ENCODE results near the gene SLC12A7. TPM values are rescaled to one million over a fixed set of nuclear protein-coding genes. Genes with fewer than 3 reads are reported as not detected.

The SLC12A7 gene
- total RNA-seq, 1 experiment from 2014 or later: 48.2 TPM

GRCh38 chr5:1100664-1101574, 10.9 kb downstream of the SLC12A7 start:
- intact Hi-C loops (cut with micrococcal nuclease): no loop called here
- CTCF ChIA-PET: no interaction called here

GRCh38 chr5:1099926-1100663, 11.8 kb downstream of the SLC12A7 start:
- no peak for DNase-seq
- Histone ChIP-seq H3K4me3 (ENCODE audit: low read length) (no peak overlapping the region), H2AFZ (ENCODE audit: low read length) (no peak overlapping the region), H3F3A (ENCODE audit: low read length, unreplicated experiment) (no peaks in the 10 kb centered on the region), H3K9ac (ENCODE audit: low read length) (no peak overlapping the region), H3K36me3 (ENCODE audit: low read depth, low read length) (peaks cover 9% of the 10 kb centered on the region; the same call in 1 of the 2 replicates), H3K4me1 (ENCODE audit: insufficient read depth, low read length) (no peaks in the 10 kb centered on the region), H4K20me1 (ENCODE audit: low read length) (peaks cover 85% of the 10 kb centered on the region), H3K27ac (ENCODE audit: low read length) (no peak overlapping the region), H3K9me3 (ENCODE audit: low read length) (no peaks in the 10 kb centered on the region), H3K4me2 (ENCODE audit: low read length) (no peak overlapping the region), H3K9me2 (replicated peaks; ENCODE audit: low read length) (no peaks in the 10 kb centered on the region), H3K27me3 (ENCODE audit: low read length) (no peaks in the 10 kb centered on the region), H3K79me2 (ENCODE audit: low read length) (peaks cover 61% of the 10 kb centered on the region)
- ATAC-seq: no peak
- no TSS peak for BruUV-seq (replicated peaks)
- POLR2A ChIA-PET (ENCODE audit: unreplicated experiment): no interaction called here
- CTCF ChIA-PET: no interaction called here
- intact Hi-C loops (cut with micrococcal nuclease): no loop called here
- TF ChIP-seq CTCF (conservative IDR thresholded peaks at IDR 0.05; ENCODE audit: low read depth, low read length) (no peak), EZH2 (IDR thresholded peaks at IDR 0.05; ENCODE audit: low read length, unreplicated experiment) (no peak), EZH2phosphoT487 (IDR thresholded peaks at IDR 0.05; ENCODE audit: borderline replicate concordance, low read length) (no peak)

More at GRCh38 chr5:1100664-1101574, 10.9 kb downstream of the SLC12A7 start:
- POLR2A ChIA-PET (ENCODE audit: unreplicated experiment): no interaction called here
- ATAC-seq: no peak
- H3K27ac ChIP-seq (ENCODE audit: low read length): no peak overlapping the region
- H3F3A ChIP-seq (ENCODE audit: low read length, unreplicated experiment): no peaks in the 10 kb centered on the region
- no peaks in the 10 kb centered on the region for H3K9me2 ChIP-seq (replicated peaks; ENCODE audit: low read length)
- peaks cover 69% of the 10 kb centered on the region for H3K79me2 ChIP-seq (ENCODE audit: low read length)
- H3K4me3 ChIP-seq (ENCODE audit: low read length): no peak overlapping the region
- no peak overlapping the region for H3K4me2 ChIP-seq (ENCODE audit: low read length)
- peaks cover 5% of the 10 kb centered on the region; the same call in 1 of the 2 replicates for H3K36me3 ChIP-seq (ENCODE audit: low read depth, low read length)
- H3K27me3 ChIP-seq (ENCODE audit: low read length): no peaks in the 10 kb centered on the region
- H3K9me3 ChIP-seq (ENCODE audit: low read length): no peaks in the 10 kb centered on the region
- TF ChIP-seq CTCF (conservative IDR thresholded peaks at IDR 0.05; ENCODE audit: low read depth, low read length) (no peak), EZH2phosphoT487 (IDR thresholded peaks at IDR 0.05; ENCODE audit: borderline replicate concordance, low read length) (no peak), EZH2 (IDR thresholded peaks at IDR 0.05; ENCODE audit: low read length, unreplicated experiment) (no peak)
- H3K9ac ChIP-seq (ENCODE audit: low read length): no peak overlapping the region
- peaks cover 81% of the 10 kb centered on the region for H4K20me1 ChIP-seq (ENCODE audit: low read length)
- no TSS peak for BruUV-seq (replicated peaks)
- H2AFZ ChIP-seq (ENCODE audit: low read length): no peak overlapping the region
- no peak for DNase-seq
- no peaks in the 10 kb centered on the region for H3K4me1 ChIP-seq (ENCODE audit: insufficient read depth, low read length)

All from PC-3 (cell line).